ENCODE data around the gene POU4F1.

The POU4F1 gene

DNA sequence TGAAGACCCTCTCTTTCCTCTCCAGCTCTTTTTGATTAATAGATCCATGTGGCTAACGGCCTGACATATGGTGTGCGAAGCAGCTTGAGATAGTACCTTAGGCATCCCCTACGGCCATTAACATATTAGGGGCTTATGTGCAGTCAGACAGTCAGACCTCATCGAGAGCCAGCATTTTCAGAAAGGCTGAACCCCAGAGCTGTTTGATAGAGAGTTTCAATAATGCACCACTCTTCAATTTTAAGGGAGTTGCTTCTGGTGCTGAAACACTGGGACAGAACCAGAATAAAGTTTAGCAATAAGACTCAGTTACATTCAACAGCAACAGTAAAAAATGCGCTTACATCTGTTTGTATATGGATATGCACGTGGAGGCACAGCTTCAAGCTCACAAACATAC, 10.8 kb downstream of the POU4F1 start:
- DNase-seq, result no peak

- DNase-seq, result no peak
Observed at GRCh38 chr13:78589206-78589605, 14.1 kb downstream of the POU4F1 start.

DNA sequence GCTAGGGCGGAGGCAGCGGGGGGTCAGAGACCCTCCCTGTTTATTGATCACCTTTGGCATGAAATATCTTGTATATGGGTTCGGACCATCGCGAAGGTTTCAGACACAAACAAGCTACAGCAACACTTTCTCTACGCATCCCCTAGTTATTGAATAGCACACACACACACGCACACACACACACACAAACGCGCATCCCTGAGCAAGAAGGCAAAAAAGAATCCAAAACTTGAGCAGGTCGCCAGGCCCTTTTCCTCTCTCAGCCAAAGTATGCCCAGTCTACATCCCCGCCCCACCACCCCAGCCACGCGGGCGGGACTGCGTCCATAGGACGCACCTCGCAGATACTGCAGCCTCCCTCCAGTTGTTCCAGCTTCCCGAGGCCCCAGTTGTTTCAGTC, 16.0 kb downstream of the POU4F1 start:
- no peak for DNase-seq

DNA sequence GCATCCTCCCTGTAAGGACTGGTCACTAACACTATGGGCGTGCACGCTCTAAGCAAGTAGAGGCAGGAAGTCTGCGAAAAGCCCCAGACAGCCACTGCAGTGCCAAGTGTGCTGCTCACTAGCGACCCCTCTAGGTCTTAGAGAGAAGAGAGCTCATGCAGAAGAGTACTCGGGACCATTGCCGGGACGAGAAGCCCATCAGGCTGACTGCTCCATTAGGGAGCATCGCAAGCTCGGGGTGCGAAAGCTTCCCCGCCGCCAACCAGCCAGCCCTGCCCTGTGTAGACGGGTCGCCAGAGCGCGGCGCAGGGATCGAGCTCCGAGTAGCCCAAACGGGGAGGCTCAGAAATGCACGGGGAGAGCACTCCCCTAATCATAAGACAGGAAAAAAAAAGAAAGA, 16.6 kb downstream of the POU4F1 start:
- DNase-seq, result no peak

DNA sequence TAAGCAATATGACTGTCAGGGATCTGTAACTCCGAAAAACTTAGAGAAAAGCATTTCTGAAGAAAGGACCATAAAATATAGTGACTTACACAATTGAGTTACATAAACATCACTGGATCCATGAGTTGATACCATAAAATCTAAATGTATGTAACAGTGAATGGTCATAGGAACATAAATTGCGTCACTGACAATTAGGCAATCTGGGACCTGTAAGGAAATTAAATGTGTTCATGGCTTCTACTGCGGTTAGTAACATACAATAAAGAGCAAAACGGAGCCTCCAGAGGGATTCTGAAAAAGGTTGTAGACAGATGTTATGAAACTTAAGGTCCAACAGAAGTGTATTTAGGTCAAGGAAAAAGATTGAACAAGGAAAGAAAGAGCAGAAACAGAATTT, 27.1 kb downstream of the POU4F1 start:
- no peak for DNase-seq

DNA sequence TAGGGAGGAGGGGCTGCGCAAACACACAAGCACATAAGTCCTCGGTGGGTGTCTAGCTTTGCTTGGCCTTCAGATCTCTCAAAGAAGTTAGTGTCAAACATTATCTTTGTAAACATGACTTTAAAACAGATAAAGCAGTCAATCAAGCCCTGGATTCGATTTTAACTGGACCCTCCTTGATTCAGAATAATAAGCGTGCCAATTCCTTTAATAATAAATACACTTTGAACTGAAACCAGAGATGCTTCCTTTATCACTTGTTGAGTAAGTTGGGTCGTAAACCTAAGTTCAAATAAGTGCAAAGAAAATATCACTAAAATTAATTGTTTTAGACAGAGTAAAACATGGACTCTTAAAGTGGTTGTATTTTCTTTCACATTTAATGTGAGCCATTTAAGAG, 30.9 kb downstream of the POU4F1 start:
- no peak for DNase-seq

- DNase-seq, result no peak
Observed at GRCh38 chr13:78569029-78569428, 34.3 kb downstream of the POU4F1 start.

DNA sequence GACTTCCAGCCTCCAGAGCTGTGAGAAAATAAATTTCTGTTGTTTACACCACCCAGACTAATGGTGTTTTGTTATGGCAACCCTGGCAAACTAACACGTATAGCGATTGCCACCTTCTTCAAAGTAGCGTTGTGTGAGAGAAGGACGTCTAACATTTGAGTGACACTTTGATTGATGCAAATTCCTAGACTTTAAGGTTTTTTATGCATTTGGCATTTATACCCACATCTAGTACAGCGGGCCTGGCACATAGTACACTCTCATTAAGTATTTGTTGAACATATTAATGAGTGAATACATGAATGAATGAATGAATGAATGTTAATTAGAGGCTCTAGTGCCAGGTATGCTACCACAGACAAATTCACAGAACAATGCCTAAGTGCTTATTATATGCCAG, 36.7 kb downstream of the POU4F1 start:
- no peak for DNase-seq

GRCh38 chr13:78562237-78562889, 41.0 kb downstream of the POU4F1 start:
- DNase-seq, result no peak

Data from fibroblast of skin of abdomen (primary cell).